H1 (cell line): ENCODE results near the gene CHST11. TPM values are rescaled to one million over a fixed set of nuclear protein-coding genes. Genes with fewer than 3 reads are reported as not detected.

Experiments
- CTCF ChIA-PET: fragments of 300-600 bp; sonication (Branson Sonifier 250); formaldehyde crosslinking; loops from one replicate; lab custom pipeline; 2021; ENCODE audit not compliant: partially characterized antibody; lab: Charles Lee
- POLR2A ChIA-PET: fragments of 300-600 bp; sonication (Branson Sonifier 250); formaldehyde crosslinking; loops from one replicate; lab custom pipeline; 2021; ENCODE audit warnings: inconsistent platforms; ENCODE audit not compliant: partially characterized antibody; lab: Charles Lee
- DNase-seq, 2 experiments: peaks; one replicate each; pipeline versions ENCODE4 v3.0.0 to v3.0.0-alpha.2; 2010 to 2022; ENCODE audit warnings: low spot score in 2 of 2, low read depth in 1 of 2, mixed read lengths in 1 of 2
- FAIRE-seq: peaks from 2 replicates; lab custom pipeline; 2011; peaks lifted over from hg19 to GRCh38; lab: Jason Lieb, UNC
- H2AFZ ChIP-seq: 2 replicates; pipeline ENCODE4 v1.8.1; 2012; ENCODE audit warnings: low read length, inconsistent platforms
- H2AK5ac ChIP-seq: 2 replicates; pipeline ENCODE4 v1.6.1; 2013; ENCODE audit warnings: low read depth, low read length
- H2BK120ac ChIP-seq: replicated peaks from 2 replicates; pipeline ENCODE3; 2013; ENCODE audit warnings: low read depth, low read length, inconsistent platforms
- H2BK12ac ChIP-seq: 2 replicates; pipeline ENCODE4 v1.6.1; 2013; ENCODE audit warnings: low read depth, low read length
- H2BK15ac ChIP-seq: 2 replicates; pipeline ENCODE4 v1.6.1; 2013; ENCODE audit warnings: low read length
- H2BK20ac ChIP-seq: 2 replicates; pipeline ENCODE4 v1.6.1; 2013; ENCODE audit warnings: low read length
- H2BK5ac ChIP-seq: 2 replicates; pipeline ENCODE4 v1.6.1; 2013; ENCODE audit warnings: low read depth, low read length
- H3K14ac ChIP-seq: 2 replicates; pipeline ENCODE4 v1.6.1; 2013; ENCODE audit warnings: inconsistent platforms; ENCODE audit not compliant: insufficient read length
- H3K18ac ChIP-seq: 2 replicates; pipeline ENCODE4 v1.6.1; 2013; ENCODE audit warnings: low read length; ENCODE audit errors: extremely low read depth
- H3K23ac ChIP-seq: 2 replicates; pipeline ENCODE4 v1.6.1; 2013; ENCODE audit warnings: inconsistent platforms; ENCODE audit not compliant: insufficient read length
- H3K23me2 ChIP-seq: 2 replicates; pipeline ENCODE4 v1.6.1; 2013; ENCODE audit warnings: low read depth, low read length
- H3K27ac ChIP-seq: 2 replicates; pipeline ENCODE4 v1.6.1; 2011; ENCODE audit warnings: low read depth, low read length, inconsistent platforms
- H3K27me3 ChIP-seq, 4 experiments: replicated peaks in 1 of 4; 1 replicate in 1 of 4; 2 replicates in 3 of 4; pipeline versions ENCODE4 v1.6.1 to v1.8.1; 2011 to 2013; ENCODE audit warnings: low read length in 3 of 4, mild to moderate bottlenecking in 3 of 4, inconsistent platforms in 2 of 4, mixed read lengths in 2 of 4, moderate library complexity in 1 of 4; ENCODE audit not compliant: control insufficient read depth in 3 of 4, insufficient read depth in 3 of 4; ENCODE audit errors: extremely low read depth in 1 of 4
- H3K36me3 ChIP-seq, 4 experiments: 2 replicates each; pipeline versions ENCODE4 v1.6.1 to v1.8.1; 2011 to 2013; ENCODE audit warnings: mild to moderate bottlenecking in 4 of 4, low read length in 3 of 4, moderate library complexity in 2 of 4, control low read depth in 1 of 4, inconsistent platforms in 1 of 4; ENCODE audit not compliant: insufficient read depth in 4 of 4, control insufficient read depth in 2 of 4
- H3K4ac ChIP-seq: replicated peaks from 2 replicates; pipeline ENCODE3; 2013; ENCODE audit warnings: low read length, low read depth, mixed read lengths, inconsistent platforms; ENCODE audit not compliant: insufficient read length
- H3K4me1 ChIP-seq, 4 experiments: replicated peaks in 1 of 4; 1 replicate in 1 of 4; 2 replicates in 3 of 4; pipeline versions ENCODE4 v1.6.1 to v1.8.1; 2011 to 2013; ENCODE audit warnings: low read length in 3 of 4, inconsistent platforms in 2 of 4, mixed read lengths in 1 of 4; ENCODE audit not compliant: insufficient read depth in 4 of 4, control insufficient read depth in 3 of 4
- H3K4me2 ChIP-seq, 2 experiments: 2 replicates each; pipeline versions ENCODE4 v1.6.1 to v1.8.1; 2011 to 2013; ENCODE audit warnings: low read depth in 2 of 2, low read length in 2 of 2, control low read depth in 1 of 2, inconsistent platforms in 1 of 2, mild to moderate bottlenecking in 1 of 2; ENCODE audit not compliant: insufficient read depth in 1 of 2
- H3K4me3 ChIP-seq, 4 experiments: fragments of 200-600, 300-600 bp in 1 of 4; sonication (generic), shearing (Covaris generic), sonication (Bioruptor Twin) in 1 of 4; 2 replicates each; pipeline versions ENCODE4 v1.5.1 to v1.8.1; 2011 to 2016; ENCODE audit warnings: low read length in 4 of 4, low read depth in 3 of 4, control low read depth in 2 of 4, inconsistent platforms in 2 of 4, mild to moderate bottlenecking in 2 of 4, mixed read lengths in 1 of 4, moderate library complexity in 1 of 4; ENCODE audit not compliant: insufficient read depth in 2 of 4; ENCODE audit errors: extremely low read depth in 1 of 4
- H3K56ac ChIP-seq: replicated peaks from 2 replicates; pipeline ENCODE3; 2013; ENCODE audit warnings: low read depth, mild to moderate bottlenecking, mixed read lengths, low read length, inconsistent platforms; ENCODE audit not compliant: insufficient read length
- H3K79me1 ChIP-seq: 2 replicates; pipeline ENCODE4 v1.6.1; 2013; ENCODE audit warnings: low read depth, low read length, control low read depth
- H3K79me2 ChIP-seq, 2 experiments: 2 replicates each; pipeline versions ENCODE4 v1.6.1 to v1.8.1; 2012 to 2013; ENCODE audit warnings: low read length in 2 of 2, mild to moderate bottlenecking in 2 of 2, inconsistent platforms in 1 of 2; ENCODE audit not compliant: insufficient read depth in 2 of 2, control insufficient read depth in 1 of 2
- H3K9ac ChIP-seq, 4 experiments: replicated peaks in 1 of 4; 1 replicate in 1 of 4; 2 replicates in 3 of 4; pipeline versions ENCODE4 v1.6.1 to v1.8.1; 2011 to 2013; ENCODE audit warnings: low read depth in 3 of 4, low read length in 3 of 4, control low read depth in 2 of 4, mild to moderate bottlenecking in 2 of 4, moderate library complexity in 2 of 4, inconsistent platforms in 1 of 4; ENCODE audit errors: extremely low read depth in 1 of 4
- H3K9me3 ChIP-seq, 2 experiments: 2 replicates each; pipeline versions ENCODE4 v1.6.1 to v1.8.1; 2012 to 2013; ENCODE audit warnings: mild to moderate bottlenecking in 2 of 2, moderate library complexity in 2 of 2, control low read depth in 1 of 2, inconsistent platforms in 1 of 2, low read depth in 1 of 2, low read length in 1 of 2, mixed read lengths in 1 of 2; ENCODE audit not compliant: insufficient read depth in 2 of 2
- H4K20me1 ChIP-seq, 2 experiments: replicated peaks in 1 of 2; 2 replicates each; pipeline versions ENCODE3 to v1.8.1; 2011 to 2013; ENCODE audit warnings: inconsistent platforms in 2 of 2, low read length in 2 of 2, mild to moderate bottlenecking in 1 of 2; ENCODE audit not compliant: insufficient read depth in 2 of 2, control insufficient read depth in 1 of 2
- H4K5ac ChIP-seq: 2 replicates; pipeline ENCODE4 v1.6.1; 2013; ENCODE audit warnings: low read length, low read depth, mixed read lengths, inconsistent platforms; ENCODE audit not compliant: insufficient read length
- H4K8ac ChIP-seq: 2 replicates; pipeline ENCODE4 v1.8.0; 2013; ENCODE audit warnings: mild to moderate bottlenecking, moderate library complexity, low read length, inconsistent platforms; ENCODE audit not compliant: insufficient read depth; ENCODE audit errors: extremely low read depth
- H4K91ac ChIP-seq: replicated peaks from 2 replicates; pipeline ENCODE3; 2013; ENCODE audit warnings: low read length, mixed read lengths, inconsistent platforms; ENCODE audit not compliant: insufficient read length
- CHD2 ChIP-seq: IDR thresholded peaks from 2 replicates; pipeline ENCODE4 v1.6.1; 2012; ENCODE audit warnings: low read length, improper control_type of control experiment
- GABPA ChIP-seq: IDR thresholded peaks from 2 replicates; pipeline ENCODE4 v1.6.1; 2011; ENCODE audit warnings: mild to moderate bottlenecking, low read length, moderate library complexity, borderline replicate concordance; ENCODE audit not compliant: insufficient read depth
- GTF2F1 ChIP-seq: IDR thresholded peaks from 2 replicates; pipeline ENCODE4 v1.6.1; 2012; ENCODE audit warnings: low read depth, low read length, improper control_type of control experiment, borderline replicate concordance
- KDM1A ChIP-seq: fragments of 200-600, 300-600 bp; sonication (generic); IDR thresholded peaks from 2 replicates; pipeline ENCODE4 v1.7.1; 2016; ENCODE audit warnings: mild to moderate bottlenecking, low read length, borderline replicate concordance
- NANOG ChIP-seq: IDR thresholded peaks from 2 replicates; pipeline ENCODE4 v1.6.1; 2011; ENCODE audit warnings: low read length, low read depth, mild to moderate bottlenecking, inconsistent platforms; ENCODE audit not compliant: insufficient read depth, poor library complexity, severe bottlenecking
- NRF1 ChIP-seq: IDR thresholded peaks from 2 replicates; pipeline ENCODE4 v1.6.1; 2011; ENCODE audit warnings: mild to moderate bottlenecking, low read depth, low read length, improper control_type of control experiment
- SIRT6 ChIP-seq: IDR thresholded peaks from one replicate; pipeline ENCODE4 v1.7.1; 2012; ENCODE audit warnings: low read length, inconsistent platforms
- YY1 ChIP-seq: IDR thresholded peaks from 2 replicates; pipeline ENCODE4 v1.6.1; 2011; ENCODE audit warnings: low read depth, mild to moderate bottlenecking, low read length
- WGBS, 2 experiments: shearing (Covaris generic) in 1 of 2; methylation state at CpG; one replicate each; pipeline versions ENCODE4 v1.1.6 to v1.1.7; 2013 to 2015; ENCODE audit warnings: low lambda C conversion rate in 2 of 2, mixed read lengths in 2 of 2, inconsistent platforms in 1 of 2, low coverage in 1 of 2, missing lambda C conversion rate in 1 of 2; ENCODE audit not compliant: insufficient replicate concordance in 2 of 2, insufficient coverage in 1 of 2, insufficient read length in 1 of 2; ENCODE audit errors: extremely low coverage in 1 of 2, missing lambda C conversion rate in 1 of 2; 5-methylcytosine and 5-hydroxymethylcytosine counted together
- polyA plus RNA-seq, 7 experiments: library from polyadenylated mRNA; depleted of rRNA in 3 of 7; stranded (reverse) in 5 of 7; unstranded in 2 of 7; fragments of >200 nt in 5 of 7; fragments of 200-250 nt in 2 of 7; gene quantifications; 1 replicate in 5 of 7; 2 replicates in 1 of 7; 4 replicates in 1 of 7; pipeline versions ENCODE4 v1.2.1 to v1.2.3, GENCODE V29; 2011 to 2013; ENCODE audit warnings: missing spikeins in 2 of 7, mixed read lengths in 2 of 7
- total RNA-seq: library from RNA; stranded (reverse); fragmentation: NEBNext Ultra II Directional; extraction: Animal tissue kit (Norgen Biotek cat#: 25700); gene quantifications from 2 replicates; pipeline ENCODE4 v1.2.1, GENCODE V29; 2021
- TF ChIP-seq, protein P1 (sequence below): IDR thresholded peaks from 2 replicates; pipeline ENCODE4 v1.6.1; 2012; ENCODE audit warnings: low read length, inconsistent platforms

The CHST11 gene
- total and polyA plus RNA-seq, 2 of the 8 experiments (the other 6 are each of a cell fraction or from before 2014, with no cell fraction given), result 14.4 to 20.8 TPM

DNA sequence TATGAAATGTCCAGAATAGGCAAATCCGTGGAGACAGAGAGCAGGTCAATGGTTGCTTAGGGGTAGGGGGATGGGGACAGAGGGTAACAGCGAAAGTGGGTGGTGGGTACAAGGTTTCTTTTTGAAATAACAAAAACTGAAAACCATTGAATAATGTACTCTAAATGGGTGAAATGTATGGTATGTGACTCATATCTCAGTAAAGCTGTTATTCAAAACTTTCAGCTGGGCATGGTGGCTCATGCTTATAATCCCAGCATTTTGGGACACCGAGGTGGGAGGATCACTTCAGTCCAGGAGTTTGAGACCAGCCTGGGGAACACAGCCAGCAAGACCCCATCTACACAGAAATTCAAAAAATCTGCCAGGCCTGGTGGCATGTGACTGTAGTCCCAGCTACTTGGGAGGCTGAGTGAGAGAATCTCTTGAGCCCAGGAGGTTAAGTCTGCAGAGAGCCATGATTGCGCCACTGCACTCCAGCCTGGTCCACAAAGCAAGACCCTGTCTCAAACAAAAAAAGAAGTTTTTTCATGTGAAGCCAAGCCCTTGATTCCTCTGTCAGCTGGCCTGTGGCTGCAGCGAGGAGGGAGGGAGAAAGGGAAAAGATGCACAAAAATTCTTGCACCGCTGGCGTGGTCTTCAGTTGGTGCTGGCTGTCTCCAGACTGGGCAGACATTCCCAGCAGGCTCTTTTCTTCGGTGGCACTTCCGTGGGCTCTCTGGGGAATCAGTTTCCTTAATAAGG is 253.1 kb downstream of the CHST11 start:
- Histone ChIP-seq H3K79me1 (no peaks in the 10 kb centered on the region), H3K36me3 (no peaks in the 10 kb centered on the region), H4K91ac (no peak overlapping the region), H2BK15ac (no peak overlapping the region), H2BK5ac (no peak overlapping the region), H2BK12ac (no peak overlapping the region; the same call in 1 of the 2 replicates), H3K56ac (no peak overlapping the region), H2AK5ac (no peak overlapping the region), H3K4me2 (0 out of 4 replicates have a peak overlapping the region, but pooled peaks of 1 of the 2 experiments have one; percentile 8), H2BK20ac (0 out of 2 replicates have a peak overlapping the region, but pooled peaks have one; percentile 21), H3K9ac (no peak overlapping the region), H4K5ac (no peak overlapping the region), H3K14ac (no peak overlapping the region)
- FAIRE-seq, result no peak
- POLR2A ChIA-PET, result no interaction called here
- TF ChIP-seq NANOG (no peak), KDM1A (no peak), GABPA (no peak), YY1 (no peak), GTF2F1 (no peak), NRF1 (no peak), CHD2 (no peak), SIRT6 (no peak)
- TF ChIP-seq, protein P1, sequence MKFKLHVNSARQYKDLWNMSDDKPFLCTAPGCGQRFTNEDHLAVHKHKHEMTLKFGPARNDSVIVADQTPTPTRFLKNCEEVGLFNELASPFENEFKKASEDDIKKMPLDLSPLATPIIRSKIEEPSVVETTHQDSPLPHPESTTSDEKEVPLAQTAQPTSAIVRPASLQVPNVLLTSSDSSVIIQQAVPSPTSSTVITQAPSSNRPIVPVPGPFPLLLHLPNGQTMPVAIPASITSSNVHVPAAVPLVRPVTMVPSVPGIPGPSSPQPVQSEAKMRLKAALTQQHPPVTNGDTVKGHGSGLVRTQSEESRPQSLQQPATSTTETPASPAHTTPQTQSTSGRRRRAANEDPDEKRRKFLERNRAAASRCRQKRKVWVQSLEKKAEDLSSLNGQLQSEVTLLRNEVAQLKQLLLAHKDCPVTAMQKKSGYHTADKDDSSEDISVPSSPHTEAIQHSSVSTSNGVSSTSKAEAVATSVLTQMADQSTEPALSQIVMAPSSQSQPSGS, result no peak
- TF ChIP-seq, all 59 proteins: peak for 0
- H4K20me1 ChIP-seq, result peaks cover 0 to 3% of the 10 kb centered on the region in 2 experiments
- H3K9me3 ChIP-seq, result no peaks in the 10 kb centered on the region
- H3K23me2 ChIP-seq, result no peaks in the 10 kb centered on the region
- 0 out of 2 replicates have a peak overlapping the region, but pooled peaks have one; percentile 9 for H3K18ac ChIP-seq
- no peak overlapping the region for H2AFZ ChIP-seq
- DNase-seq, result no peak
- 95% methylated on average over 9 of the region's 9 CpGs; no CpG with 5 or more reads in 1 of the 2 experiments for WGBS, 2 experiments
- peaks cover 14 to 40% (median 18%) of the 10 kb centered on the region in 4 experiments for H3K4me1 ChIP-seq
- no peak overlapping the region for H3K4ac ChIP-seq
- no peak overlapping the region for H3K23ac ChIP-seq
- H2BK120ac ChIP-seq, result no peak overlapping the region
- no peaks in the 10 kb centered on the region for H3K27me3 ChIP-seq
- no peak overlapping the region for H3K4me3 ChIP-seq
- H3K79me2 ChIP-seq, result peaks cover 0 to 2% of the 10 kb centered on the region in 2 experiments; a peak in 1 of 4 replicates
- no peak overlapping the region for H4K8ac ChIP-seq
- no peak overlapping the region for H3K27ac ChIP-seq
- CTCF ChIA-PET, result interaction anchor here (0.7 to 2.1 kb wide), 7 partner anchors 13 to 328 kb away, joined by 3 to 8 read pairs (median 3); no protein-coding TSS in a partner anchor
